H54 (cell line): ENCODE data around the gene PRKAR2B.
"Not testable (repeated sequence)": the region's sequence is repeated elsewhere in the genome, so short reads cannot be mapped to it uniquely, and the experiment has no call there.

Experiments
- DNase-seq: peaks from one replicate; pipeline ENCODE4 v3.0.0; 2011; ENCODE audit warnings: low spot score, mixed read lengths; ENCODE audit not compliant: insufficient read length
- FAIRE-seq: peaks from 3 replicates; lab custom pipeline; 2011; peaks lifted over from hg19 to GRCh38; lab: Jason Lieb, UNC
- POLR2A ChIP-seq: IDR thresholded peaks from 2 replicates; pipeline ENCODE4 v1.6.1; 2011; ENCODE audit warnings: low read depth, mild to moderate bottlenecking, low read length

The PRKAR2B gene

DNA sequence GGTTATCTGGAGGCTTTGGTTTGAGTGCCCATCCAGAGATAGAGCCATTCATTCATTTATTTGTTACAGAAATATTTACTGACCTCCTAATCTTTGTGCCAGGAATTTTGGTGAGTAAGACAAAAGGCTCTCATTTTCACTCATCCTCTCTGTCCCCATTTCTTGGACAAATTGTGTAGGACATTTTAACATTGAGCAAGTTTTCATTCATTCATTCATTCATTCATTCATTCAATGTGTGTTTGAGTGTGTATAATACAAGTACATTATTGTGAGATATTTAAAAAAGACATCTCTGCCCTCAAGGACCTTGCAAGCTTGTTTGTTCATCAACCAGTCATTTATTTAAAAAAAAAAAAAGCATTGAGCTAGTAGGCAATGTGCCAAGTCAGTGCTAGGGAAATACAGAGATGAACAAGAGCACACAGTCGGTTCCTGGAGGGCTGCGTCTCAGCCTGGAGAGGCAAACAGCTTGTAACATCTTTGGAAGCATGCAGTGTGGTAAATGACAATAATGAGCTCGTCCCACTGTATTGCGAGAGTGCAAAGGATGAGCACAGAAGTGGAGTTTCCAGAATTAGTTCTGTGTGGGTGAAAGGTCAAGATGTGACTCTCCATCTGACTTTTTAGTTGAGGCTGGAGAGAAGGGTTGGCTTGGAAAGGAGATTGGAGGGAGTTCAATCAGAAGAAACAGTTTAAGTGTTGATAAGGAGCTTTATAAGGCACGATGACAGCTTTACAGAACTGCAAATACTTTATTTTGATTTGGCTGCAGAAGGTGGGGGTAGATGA lies 73.8 kb downstream of the PRKAR2B start:
- no peak for DNase-seq
- TF ChIP-seq POLR2A, result no peak

DNA sequence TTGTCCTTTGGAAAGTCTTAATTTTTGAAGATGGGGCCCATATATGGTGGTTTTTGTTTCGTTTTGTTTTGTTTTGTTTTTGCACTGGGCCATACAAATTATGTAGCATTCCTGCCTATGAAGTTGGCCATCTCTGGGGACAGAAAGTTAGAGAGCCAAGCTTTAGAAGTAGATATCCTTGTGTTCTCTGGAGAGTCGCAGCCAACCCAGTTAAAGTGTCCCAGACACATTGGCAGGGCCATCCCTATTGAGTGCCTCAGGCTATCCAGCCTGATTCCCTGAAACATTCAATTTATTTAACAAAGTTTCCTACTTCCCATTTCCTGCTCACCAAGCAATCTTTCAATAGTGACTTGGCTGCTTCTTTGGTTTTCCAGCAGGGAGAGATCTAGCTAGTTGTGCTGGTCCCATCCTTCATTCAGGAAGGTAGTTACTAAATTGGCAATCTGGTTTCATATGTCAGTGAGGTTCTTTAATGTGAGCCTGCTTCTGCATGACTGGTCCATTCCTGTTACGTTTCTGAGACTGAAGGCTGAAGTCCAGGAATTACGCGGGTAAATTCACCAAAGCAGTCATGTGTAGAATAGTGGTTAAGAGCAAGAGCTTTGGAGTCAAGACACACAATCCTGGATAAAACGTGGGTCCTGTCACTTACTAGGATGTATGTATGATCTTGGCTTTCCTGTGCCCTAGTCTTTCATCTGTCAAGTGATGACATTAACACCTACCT lies 75.0 kb downstream of the PRKAR2B start:
- FAIRE-seq (no peak), DNase-seq (no peak)
- TF ChIP-seq POLR2A, result no peak

More for the DNA sequence above, 73.8 kb downstream of the PRKAR2B start:
- FAIRE-seq, result no peak

DNA sequence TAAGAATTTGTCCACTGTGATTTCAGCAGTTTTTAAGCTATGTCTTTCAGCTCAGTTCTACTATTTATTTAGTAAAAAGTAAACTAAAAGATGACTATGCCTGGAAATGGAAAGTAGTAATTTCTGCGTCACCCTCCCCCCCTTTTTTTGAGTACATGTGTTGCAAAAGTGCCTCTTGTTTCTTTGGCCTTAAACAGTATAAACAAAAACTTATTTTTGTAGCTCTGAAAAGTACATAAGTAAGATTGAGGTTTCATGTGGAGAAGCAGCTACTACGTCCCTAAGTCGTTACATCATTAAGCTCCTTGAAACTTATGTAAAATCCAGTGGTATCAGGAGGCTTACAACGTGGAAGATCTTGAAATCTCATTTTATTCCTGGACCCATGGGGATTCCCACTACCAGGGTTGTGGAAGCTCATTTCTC lies 78.0 kb downstream of the PRKAR2B start:
- TF ChIP-seq POLR2A, result no peak
- DNase-seq (no peak), FAIRE-seq (no peak)

DNA sequence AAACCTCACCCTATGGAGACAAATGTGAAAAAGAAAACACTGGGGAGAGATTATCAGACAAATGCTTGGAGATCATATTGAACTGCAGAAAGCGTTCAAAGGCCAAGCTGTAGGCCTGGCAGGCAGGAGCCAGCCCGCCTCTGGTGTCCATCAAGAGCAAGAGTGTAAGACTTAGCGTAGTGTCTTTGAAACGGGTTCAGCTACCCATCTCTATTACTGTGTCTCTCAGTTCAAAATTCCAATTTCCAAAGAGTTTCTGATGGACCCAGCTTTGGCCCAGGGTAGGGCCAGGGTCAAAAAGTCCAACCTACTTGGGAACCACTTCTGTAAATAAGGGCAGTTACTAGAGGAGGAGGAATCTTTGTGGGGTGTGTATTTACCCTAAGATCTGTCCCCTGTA lies 78.9 kb downstream of the PRKAR2B start:
- no peak for DNase-seq
- no peak for TF ChIP-seq POLR2A
- no peak for FAIRE-seq

DNA sequence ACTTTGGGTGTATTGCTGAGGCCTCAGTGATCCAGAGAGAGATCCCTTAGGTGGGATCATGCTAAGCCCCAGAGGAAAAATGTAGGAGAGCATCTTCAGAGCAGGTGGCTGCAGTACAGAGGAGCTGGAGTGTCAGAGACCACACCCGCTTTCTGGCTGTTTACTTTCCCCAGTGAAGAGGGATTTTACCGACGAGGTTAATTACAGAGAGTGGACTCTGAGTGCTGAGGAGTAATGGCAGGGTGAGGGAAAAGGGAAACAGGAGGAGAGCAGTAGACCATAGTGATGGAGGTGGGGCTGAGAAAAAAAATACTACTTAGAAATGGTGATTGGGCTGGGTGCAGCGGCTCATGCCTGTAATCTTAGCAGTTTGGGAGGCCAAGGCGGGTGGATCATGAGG lies 81.0 kb downstream of the PRKAR2B start:
- no peak for FAIRE-seq
- DNase-seq, result no peak
- no peak for TF ChIP-seq POLR2A

DNA sequence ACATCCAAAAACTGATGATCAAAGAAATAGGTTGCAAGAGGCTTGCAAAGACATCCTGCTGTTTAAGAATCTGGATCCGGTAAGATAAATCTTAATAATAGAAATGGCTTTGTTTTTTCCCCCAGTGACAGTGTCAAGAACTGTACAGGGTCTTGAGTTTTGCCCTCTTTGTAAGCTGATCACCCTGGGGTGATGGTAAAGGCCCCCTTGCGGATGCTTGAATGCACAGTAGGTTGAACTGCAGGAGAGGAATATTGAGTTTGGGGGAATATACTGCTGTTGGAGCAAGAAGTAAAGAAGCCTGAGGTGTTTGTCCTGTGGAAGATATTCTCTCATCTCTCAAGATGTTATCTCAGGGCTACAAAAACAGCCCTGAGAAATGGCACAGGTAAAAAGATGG lies 83.7 kb downstream of the PRKAR2B start:
- no peak for TF ChIP-seq POLR2A
- FAIRE-seq (no peak), DNase-seq (no peak)

DNA sequence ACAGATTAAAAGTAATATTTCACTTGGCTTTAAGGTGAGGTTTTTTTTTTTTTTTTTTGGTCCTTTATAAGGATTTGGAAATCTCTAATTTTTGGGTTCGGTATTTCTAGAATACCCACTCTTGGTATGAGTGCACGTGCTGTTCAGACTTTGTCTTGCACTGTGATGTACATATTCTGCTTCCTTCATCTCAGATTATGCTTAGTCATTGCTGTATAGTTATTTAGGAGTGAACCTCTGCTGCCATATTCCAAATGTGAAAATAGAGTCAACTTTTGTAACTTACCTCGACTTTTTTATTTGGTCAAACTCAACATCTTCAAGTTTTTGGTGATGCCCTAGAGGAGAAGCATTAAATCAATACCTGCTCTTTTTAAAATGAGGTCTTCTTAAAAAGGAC lies 84.2 kb downstream of the PRKAR2B start:
- TF ChIP-seq POLR2A, result no peak

DNA sequence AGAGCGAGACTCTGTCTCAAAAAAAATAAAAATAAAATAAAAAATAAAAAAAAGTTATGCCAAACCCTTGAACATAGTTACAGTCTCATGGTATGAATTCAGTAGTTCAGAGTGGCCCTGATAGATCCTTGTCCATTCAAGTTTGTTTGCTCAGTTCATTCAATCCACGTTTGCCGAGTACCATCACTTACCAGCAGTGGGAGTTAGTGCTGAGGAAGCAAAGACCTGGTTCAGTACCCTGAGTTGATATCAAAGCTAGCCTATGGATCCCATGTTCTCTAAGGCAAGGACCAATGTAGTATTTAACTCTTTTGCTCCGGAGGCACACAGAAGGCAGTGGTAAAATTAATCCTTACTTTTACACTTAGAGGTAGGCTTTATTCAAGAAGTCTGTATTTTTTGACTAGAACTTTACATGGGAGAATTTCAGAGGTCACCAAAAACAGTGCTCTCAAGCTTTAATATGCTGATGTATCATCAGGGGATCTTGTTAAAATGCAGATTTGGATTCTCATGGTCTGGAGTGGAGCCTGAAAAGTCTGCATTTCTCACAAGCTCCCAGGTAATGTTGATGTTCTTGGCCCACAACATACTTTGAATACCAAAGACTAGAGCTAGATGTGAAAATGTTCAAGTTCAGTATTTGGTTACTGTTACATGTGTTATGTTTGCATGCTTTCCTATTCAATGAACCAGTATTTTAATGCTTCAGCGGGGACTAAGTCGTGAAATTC lies 86.1 kb downstream of the PRKAR2B start:
- TF ChIP-seq POLR2A, result no peak
- FAIRE-seq (peak; percentile 45), DNase-seq (no peak)

More for the DNA sequence above, 84.2 kb downstream of the PRKAR2B start:
- DNase-seq (no peak), FAIRE-seq (no peak)

DNA sequence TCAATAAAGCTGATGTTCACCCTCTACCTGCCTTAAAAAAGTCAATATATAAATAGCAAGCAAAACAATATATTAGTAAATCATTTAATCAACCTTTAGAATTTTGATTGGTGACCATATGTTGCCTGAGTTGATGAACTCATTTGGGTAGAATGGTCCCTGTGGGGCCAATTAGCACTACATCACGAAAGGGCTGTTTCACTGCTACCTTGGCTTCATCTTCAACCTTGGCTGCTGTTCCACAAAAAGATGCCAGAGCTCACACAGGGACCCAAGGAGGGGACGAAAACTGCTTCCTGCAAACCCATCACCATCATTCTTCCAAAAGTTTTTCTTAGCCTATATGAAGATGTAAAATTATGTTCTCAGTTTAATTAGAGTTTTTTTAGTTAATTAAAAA lies 88.9 kb downstream of the PRKAR2B start:
- FAIRE-seq (no peak), DNase-seq (no peak)
- no peak for TF ChIP-seq POLR2A

DNA sequence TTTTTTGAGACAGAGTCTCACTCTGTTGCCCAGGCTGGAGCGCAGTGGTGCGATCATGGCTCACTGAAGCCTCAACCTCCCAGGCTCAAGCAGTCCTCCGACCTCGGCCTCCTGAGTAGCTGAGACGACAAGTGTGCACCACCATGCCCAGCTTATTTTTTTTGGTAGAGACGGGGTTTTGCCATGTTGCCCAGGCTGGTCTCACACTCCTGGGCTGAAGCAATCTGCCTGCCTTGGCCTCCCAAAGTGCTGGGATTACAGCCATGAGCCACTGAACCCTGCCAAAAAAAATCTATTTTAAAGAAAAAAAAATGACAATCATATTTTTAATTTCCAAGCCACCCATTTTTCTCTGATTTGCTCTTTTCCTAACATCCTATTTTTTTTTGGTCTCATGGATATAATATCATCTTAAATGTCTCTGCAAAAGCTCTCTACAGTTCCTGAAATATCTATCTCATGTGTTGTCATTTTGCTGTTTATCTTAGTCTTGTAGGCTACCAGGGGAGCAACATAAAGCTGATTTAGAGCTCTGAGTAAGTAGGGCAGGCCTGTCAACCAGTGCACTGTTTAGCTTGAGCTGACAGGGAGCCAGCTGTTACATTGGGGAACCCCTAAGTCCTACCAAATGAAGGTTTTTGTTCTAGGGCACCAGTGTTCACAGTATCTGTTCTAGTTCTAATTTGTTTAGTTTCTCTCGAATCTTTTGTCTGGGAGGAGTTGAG lies 94.4 kb downstream of the PRKAR2B start:
- DNase-seq (no peak), FAIRE-seq (no peak)
- no peak for TF ChIP-seq POLR2A

DNA sequence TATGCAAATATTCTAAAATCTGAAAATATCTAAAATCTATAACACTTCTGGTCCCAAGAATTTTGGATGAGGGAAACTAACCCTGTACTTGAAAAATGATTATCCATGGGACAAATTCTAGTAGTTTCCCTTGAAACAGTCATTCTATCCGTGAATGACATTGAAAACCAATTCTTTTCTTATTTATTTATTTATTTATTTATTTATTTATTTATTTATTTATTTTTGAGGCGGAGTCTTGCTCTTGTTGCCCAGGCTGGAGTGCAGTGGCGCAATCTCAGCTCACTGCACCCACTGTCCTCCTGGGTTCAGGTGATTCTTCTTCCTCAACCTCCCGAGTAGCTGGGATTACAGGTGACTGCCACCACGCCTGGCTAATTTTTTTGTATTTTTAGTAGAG lies 99.4 kb downstream of the PRKAR2B start:
- not testable (repeated sequence) for DNase-seq, FAIRE-seq

DNA sequence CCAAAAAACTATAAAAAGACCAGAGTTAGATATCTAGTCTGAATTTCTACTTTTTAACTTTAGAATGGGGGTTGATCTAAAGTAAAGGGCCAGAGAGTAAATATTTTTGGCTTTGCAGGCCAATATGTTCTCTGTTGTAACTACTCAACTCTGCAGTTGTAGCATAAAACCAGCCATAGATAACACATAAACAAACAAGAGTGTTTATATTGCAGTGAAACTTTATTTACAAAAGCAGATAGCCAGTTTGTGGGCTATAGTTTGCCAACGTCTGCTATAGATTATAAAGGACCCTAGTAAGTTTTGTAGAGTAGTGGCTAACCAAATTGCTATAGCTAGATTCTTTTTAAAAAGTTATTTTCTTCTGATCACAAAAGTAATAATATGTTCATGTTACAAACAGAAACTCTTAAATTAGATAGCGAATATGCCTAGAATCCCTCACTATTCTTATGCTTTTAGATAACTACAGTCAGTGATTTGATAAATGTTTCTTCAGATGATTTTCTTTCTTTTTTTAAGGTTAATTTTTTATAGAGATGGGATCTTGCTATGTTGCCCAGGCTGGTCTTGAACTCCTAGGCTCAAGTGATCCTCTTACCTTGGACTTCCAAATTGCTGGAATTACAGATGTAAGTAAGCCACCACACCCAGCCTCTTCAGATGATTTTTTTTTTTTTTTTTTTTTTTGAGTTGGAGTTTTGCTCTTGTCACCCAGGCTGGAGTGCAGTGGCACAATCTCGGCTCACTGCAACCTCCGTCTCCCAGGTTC lies 100.7 kb downstream of the PRKAR2B start:
- FAIRE-seq, result no peak

More for the DNA sequence above, 100.7 kb downstream of the PRKAR2B start:
- TF ChIP-seq POLR2A, result no peak
- DNase-seq, result no peak
